OCI-LY1 (cell line): Measurements from ENCODE around the gene LDLRAD4.

Experiments used
- H2AFZ ChIP-seq: fragments of 200-600 bp; sonication (generic), shearing (Covaris generic); 2 replicates; pipeline ENCODE4 v1.6.0; 2014; ENCODE audit warnings: antibody characterized with exemption, mild to moderate bottlenecking, low read length
- H3F3A ChIP-seq: fragments of 200-600 bp; sonication (generic), shearing (Covaris generic); 2 replicates; pipeline ENCODE4 v1.6.0; 2014; ENCODE audit warnings: mild to moderate bottlenecking, antibody characterized with exemption, low read length, moderate library complexity; ENCODE audit not compliant: insufficient read depth
- H3K27ac ChIP-seq: fragments of 200-600 bp; sonication (generic); 2 replicates; pipeline ENCODE4 v1.5.1; 2014; ENCODE audit warnings: low read length, mixed run types, mild to moderate bottlenecking, low read depth; ENCODE audit not compliant: poor library complexity, severe bottlenecking
- H3K27me3 ChIP-seq: fragments of 200-600 bp; sonication (generic); 2 replicates; pipeline ENCODE4 v1.6.0; 2014; ENCODE audit warnings: antibody characterized with exemption, mild to moderate bottlenecking, low read length, moderate library complexity; ENCODE audit not compliant: insufficient read depth
- H3K36me3 ChIP-seq: fragments of 200-600 bp; sonication (generic); 2 replicates; pipeline ENCODE4 v1.6.1; 2014; ENCODE audit warnings: mild to moderate bottlenecking, antibody characterized with exemption, low read length, moderate library complexity, mixed read lengths; ENCODE audit not compliant: insufficient read depth
- H3K4me1 ChIP-seq: fragments of 200-600 bp; sonication (generic); 2 replicates; pipeline ENCODE4 v1.5.1; 2014; ENCODE audit warnings: mild to moderate bottlenecking, low read length, moderate library complexity; ENCODE audit not compliant: insufficient read depth, severe bottlenecking
- H3K4me2 ChIP-seq: fragments of 200-600 bp; sonication (generic), shearing (Covaris generic); 2 replicates; pipeline ENCODE4 v1.6.1; 2014; ENCODE audit warnings: low read length
- H3K4me3 ChIP-seq: fragments of 200-600 bp; sonication (generic); 2 replicates; pipeline ENCODE4 v1.5.1; 2014; ENCODE audit warnings: low read length, low read depth, mild to moderate bottlenecking, mixed read lengths; ENCODE audit not compliant: poor library complexity, severe bottlenecking
- H3K79me2 ChIP-seq: fragments of 200-600 bp; shearing (Covaris generic); 2 replicates; pipeline ENCODE4 v1.6.1; 2016; ENCODE audit warnings: mixed run types, low read length, mixed read lengths; ENCODE audit not compliant: insufficient read depth
- H3K9ac ChIP-seq: fragments of 200-600 bp; sonication (generic), shearing (Covaris generic); 2 replicates; pipeline ENCODE4 v1.6.1; 2014; ENCODE audit warnings: mild to moderate bottlenecking, low read length, mixed read lengths
- H3K9me2 ChIP-seq: fragments of 200-600 bp; sonication (generic), shearing (Covaris generic); 2 replicates; pipeline ENCODE4 v1.6.1; 2014; ENCODE audit warnings: low read depth, mild to moderate bottlenecking, low read length, mixed read lengths
- H3K9me3 ChIP-seq: fragments of 200-600 bp; shearing (Covaris generic); 2 replicates; pipeline ENCODE4 v1.6.1; 2014; ENCODE audit warnings: low read length, mixed read lengths
- H4K20me1 ChIP-seq: fragments of 200-600 bp; sonication (generic), shearing (Covaris generic); 2 replicates; pipeline ENCODE4 v1.6.0; 2016; ENCODE audit warnings: mild to moderate bottlenecking, low read length; ENCODE audit not compliant: insufficient read depth
- EZH2 ChIP-seq: fragments of 200-600 bp; sonication (generic), shearing (Covaris generic); IDR thresholded peaks from 2 replicates; pipeline ENCODE4 v1.8.0; 2017; ENCODE audit warnings: borderline replicate concordance, mixed run types, mild to moderate bottlenecking, antibody characterized with exemption, low read length, moderate library complexity, mixed read lengths
- TF ChIP-seq, protein P1 (sequence below): fragments of 200-600 bp; sonication (generic), shearing (Covaris generic); IDR thresholded peaks from 2 replicates; pipeline ENCODE4 v1.5.1; 2017; ENCODE audit warnings: mild to moderate bottlenecking, antibody characterized with exemption, low read length, moderate library complexity, mixed read lengths

Gene LDLRAD4

DNA sequence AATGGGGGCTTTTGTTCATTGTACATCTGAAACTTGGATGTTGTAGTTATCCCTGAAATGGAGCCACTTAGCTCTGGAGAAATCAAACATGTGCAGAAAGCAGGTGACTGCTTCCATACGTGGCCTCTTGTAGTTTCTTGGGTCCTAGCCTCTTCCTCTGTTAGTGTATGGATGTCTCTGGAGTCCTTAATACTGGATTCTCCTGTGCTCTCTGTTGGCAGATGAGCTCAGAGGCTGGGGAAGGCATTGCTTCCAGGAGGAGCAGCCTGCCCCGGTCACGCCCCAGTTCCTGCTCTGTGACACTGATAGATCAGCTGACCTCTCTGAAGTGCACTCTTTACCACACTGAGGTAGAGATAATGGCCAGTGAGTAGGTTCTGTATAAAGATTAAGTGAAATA lies 176.2 kb downstream of the LDLRAD4 start:
- Histone ChIP-seq H3K4me3 (no peak overlapping the region), H3F3A (no peaks in the 10 kb centered on the region), H3K4me1 (no peaks in the 10 kb centered on the region), H3K27me3 (0 out of 2 replicates have a peak, but pooled peaks cover 3% of the 10 kb centered on the region), H3K79me2 (no peaks in the 10 kb centered on the region), H3K36me3 (no peaks in the 10 kb centered on the region; the same call in 1 of the 2 replicates), H3K9me2 (no peaks in the 10 kb centered on the region), H3K27ac (no peak overlapping the region), H4K20me1 (no peaks in the 10 kb centered on the region), H2AFZ (no peak overlapping the region), H3K9ac (no peak overlapping the region), H3K9me3 (no peaks in the 10 kb centered on the region), H3K4me2 (no peak overlapping the region)
- TF ChIP-seq, protein P1, sequence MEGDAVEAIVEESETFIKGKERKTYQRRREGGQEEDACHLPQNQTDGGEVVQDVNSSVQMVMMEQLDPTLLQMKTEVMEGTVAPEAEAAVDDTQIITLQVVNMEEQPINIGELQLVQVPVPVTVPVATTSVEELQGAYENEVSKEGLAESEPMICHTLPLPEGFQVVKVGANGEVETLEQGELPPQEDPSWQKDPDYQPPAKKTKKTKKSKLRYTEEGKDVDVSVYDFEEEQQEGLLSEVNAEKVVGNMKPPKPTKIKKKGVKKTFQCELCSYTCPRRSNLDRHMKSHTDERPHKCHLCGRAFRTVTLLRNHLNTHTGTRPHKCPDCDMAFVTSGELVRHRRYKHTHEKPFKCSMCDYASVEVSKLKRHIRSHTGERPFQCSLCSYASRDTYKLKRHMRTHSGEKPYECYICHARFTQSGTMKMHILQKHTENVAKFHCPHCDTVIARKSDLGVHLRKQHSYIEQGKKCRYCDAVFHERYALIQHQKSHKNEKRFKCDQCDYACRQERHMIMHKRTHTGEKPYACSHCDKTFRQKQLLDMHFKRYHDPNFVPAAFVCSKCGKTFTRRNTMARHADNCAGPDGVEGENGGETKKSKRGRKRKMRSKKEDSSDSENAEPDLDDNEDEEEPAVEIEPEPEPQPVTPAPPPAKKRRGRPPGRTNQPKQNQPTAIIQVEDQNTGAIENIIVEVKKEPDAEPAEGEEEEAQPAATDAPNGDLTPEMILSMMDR: no peak
- no peak for TF ChIP-seq EZH2

DNA sequence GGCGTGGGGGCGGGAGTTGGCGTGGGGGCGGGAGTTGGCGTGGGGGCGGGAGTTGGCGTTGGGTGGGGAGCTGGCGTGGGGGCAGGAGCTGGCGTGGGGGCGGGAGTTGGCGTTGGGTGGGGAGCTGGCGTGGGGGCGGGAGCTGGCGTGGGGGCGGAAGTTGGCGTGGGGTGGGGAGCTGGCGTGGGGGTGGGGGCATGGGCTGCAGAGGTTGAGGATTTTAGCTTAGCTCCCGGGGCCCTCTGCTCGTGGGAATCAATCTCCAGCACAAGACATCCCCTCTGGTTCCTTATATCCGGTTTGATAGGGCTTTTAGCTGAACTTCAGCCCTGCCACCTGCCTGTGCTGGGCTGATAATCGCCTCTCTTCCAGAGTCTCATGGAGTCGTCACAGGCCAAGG lies 177.0 kb downstream of the LDLRAD4 start:
- no peak overlapping the region for H3K9ac ChIP-seq
- no peaks in the 10 kb centered on the region for H3K4me1 ChIP-seq
- H3K27ac ChIP-seq: no peak overlapping the region
- no peaks in the 10 kb centered on the region for H3K9me2 ChIP-seq
- no peaks in the 10 kb centered on the region for H4K20me1 ChIP-seq
- 0 out of 2 replicates have a peak, but pooled peaks cover 3% of the 10 kb centered on the region for H3K27me3 ChIP-seq
- no peaks in the 10 kb centered on the region; the same call in 1 of the 2 replicates for H3K36me3 ChIP-seq
- no peak overlapping the region for H2AFZ ChIP-seq
- H3K4me3 ChIP-seq: no peak overlapping the region
- H3K79me2 ChIP-seq: no peaks in the 10 kb centered on the region
- TF ChIP-seq, protein P1: no peak
- TF ChIP-seq EZH2: no peak
- no peak overlapping the region for H3K4me2 ChIP-seq
- H3F3A ChIP-seq: no peaks in the 10 kb centered on the region
- H3K9me3 ChIP-seq: no peaks in the 10 kb centered on the region

DNA sequence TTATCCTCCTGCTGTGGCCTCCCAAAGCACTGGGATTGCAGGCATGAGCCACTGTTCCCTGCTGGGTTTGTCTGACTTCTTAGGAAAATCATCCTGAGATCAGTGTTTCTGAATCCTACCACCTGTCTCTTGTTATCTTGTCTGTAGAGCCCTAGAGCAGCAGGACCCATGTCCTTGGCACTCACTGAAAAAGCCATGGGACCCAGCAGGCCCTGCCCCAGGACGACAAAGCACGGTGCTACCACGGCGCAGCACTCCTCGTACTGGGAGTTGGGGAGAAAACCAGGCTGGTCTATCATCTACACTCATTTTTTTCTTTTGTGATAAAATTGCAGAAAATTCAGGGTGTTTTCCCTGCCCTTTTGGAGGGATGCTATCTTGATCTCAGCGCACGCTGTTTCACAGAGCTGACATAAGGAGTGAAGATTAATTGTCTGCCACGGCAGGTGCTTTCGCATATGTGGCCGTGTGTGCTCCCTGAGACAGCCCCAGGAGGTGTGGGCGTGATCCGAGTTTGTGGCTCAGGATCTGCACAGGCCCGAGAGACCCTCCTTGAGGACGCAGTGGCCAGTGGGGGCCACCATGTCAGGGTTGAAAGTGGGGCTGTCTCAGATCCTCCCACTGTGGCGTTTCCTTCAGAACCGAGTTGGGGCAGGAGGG lies 179.1 kb downstream of the LDLRAD4 start:
- H3K4me3 ChIP-seq: no peak overlapping the region
- no peak overlapping the region for H2AFZ ChIP-seq
- H3K9me2 ChIP-seq: no peaks in the 10 kb centered on the region
- H3K79me2 ChIP-seq: no peaks in the 10 kb centered on the region
- H3K36me3 ChIP-seq: no peaks in the 10 kb centered on the region; the same call in 1 of the 2 replicates
- H3K27me3 ChIP-seq: 0 out of 2 replicates have a peak, but pooled peaks cover 3% of the 10 kb centered on the region
- H3K9ac ChIP-seq: no peak overlapping the region
- H3K27ac ChIP-seq: no peak overlapping the region
- no peak overlapping the region for H3K4me2 ChIP-seq
- no peaks in the 10 kb centered on the region for H3K9me3 ChIP-seq
- H4K20me1 ChIP-seq: no peaks in the 10 kb centered on the region
- no peaks in the 10 kb centered on the region for H3K4me1 ChIP-seq
- TF ChIP-seq EZH2: no peak
- TF ChIP-seq, protein P1: no peak
- H3F3A ChIP-seq: no peaks in the 10 kb centered on the region
